Keratinocyte (primary cell): ENCODE measurements around the gene SIDT1. TPM values are rescaled to one million over a fixed set of nuclear protein-coding genes. Genes with fewer than 3 reads are reported as not detected.

Experiments used
- DNase-seq: peaks from one replicate; pipeline ENCODE4 v3.0.0-alpha.2; 2011; ENCODE audit warnings: low read depth, missing footprints, low spot score
- FAIRE-seq: peaks from 2 replicates; lab custom pipeline; 2011; peaks lifted over from hg19 to GRCh38; lab: Jason Lieb, UNC
- H2AFZ ChIP-seq: 2 replicates; pipeline ENCODE4 v1.6.0; 2012; ENCODE audit warnings: low read length, control low read depth, inconsistent platforms; ENCODE audit not compliant: control insufficient read depth
- H3K27ac ChIP-seq: 2 replicates; pipeline ENCODE4 v1.5.1; 2011; ENCODE audit warnings: low read length; ENCODE audit not compliant: control insufficient read depth, insufficient read depth
- H3K27me3 ChIP-seq: 3 replicates; pipeline ENCODE4 v1.6.0; 2011; ENCODE audit warnings: low read length; ENCODE audit not compliant: control insufficient read depth, insufficient read depth; ENCODE audit errors: extremely low read depth
- H3K36me3 ChIP-seq, 2 experiments: 2 replicates in 1 of 2; 3 replicates in 1 of 2; pipeline ENCODE4 v1.5.1; 2011; ENCODE audit warnings: low read length in 2 of 2, mild to moderate bottlenecking in 1 of 2; ENCODE audit not compliant: control insufficient read depth in 2 of 2, insufficient read depth in 2 of 2; ENCODE audit errors: extremely low read depth in 1 of 2
- H3K4me1 ChIP-seq: 3 replicates; pipeline ENCODE4 v1.5.1; 2011; ENCODE audit warnings: low read length; ENCODE audit not compliant: control insufficient read depth, insufficient read depth; ENCODE audit errors: extremely low read depth
- H3K4me2 ChIP-seq: 3 replicates; pipeline ENCODE4 v1.6.0; 2011; ENCODE audit warnings: low read depth, low read length; ENCODE audit not compliant: control insufficient read depth, insufficient read depth; ENCODE audit errors: extremely low read depth
- H3K4me3 ChIP-seq, 3 experiments: fragments of 200-600 bp in 1 of 3; sonication (generic) in 1 of 3; 2 replicates in 2 of 3; 3 replicates in 1 of 3; pipeline ENCODE4 v1.5.1; 2011 to 2016; ENCODE audit warnings: low read length in 3 of 3, mild to moderate bottlenecking in 3 of 3, control low read depth in 2 of 3, inconsistent platforms in 1 of 3, low read depth in 1 of 3, mixed read lengths in 1 of 3, mixed run types in 1 of 3, moderate library complexity in 1 of 3; ENCODE audit not compliant: control insufficient read depth in 2 of 3, insufficient read depth in 2 of 3; ENCODE audit errors: extremely low read depth in 1 of 3
- H3K79me2 ChIP-seq: 2 replicates; pipeline ENCODE4 v1.6.0; 2012; ENCODE audit warnings: low read length; ENCODE audit not compliant: control insufficient read depth, insufficient read depth
- H3K9ac ChIP-seq: 3 replicates; pipeline ENCODE4 v1.6.0; 2011; ENCODE audit warnings: low read length; ENCODE audit not compliant: control insufficient read depth, insufficient read depth; ENCODE audit errors: extremely low read depth
- H3K9me1 ChIP-seq: 3 replicates; pipeline ENCODE4 v1.6.0; 2011; ENCODE audit warnings: low read length; ENCODE audit not compliant: control insufficient read depth, insufficient read depth; ENCODE audit errors: extremely low read depth
- H3K9me3 ChIP-seq: 2 replicates; pipeline ENCODE4 v1.5.1; 2012; ENCODE audit warnings: low read depth, low read length; ENCODE audit not compliant: control insufficient read depth
- H4K20me1 ChIP-seq: 3 replicates; pipeline ENCODE4 v1.6.0; 2011; ENCODE audit warnings: low read length; ENCODE audit not compliant: control insufficient read depth, insufficient read depth; ENCODE audit errors: extremely low read depth
- CTCF ChIP-seq, 3 experiments: IDR thresholded peaks in 1 of 3; conservative IDR thresholded peaks in 1 of 3; optimal IDR thresholded peaks in 1 of 3; 2 replicates in 2 of 3; 3 replicates in 1 of 3; pipeline versions ENCODE3 to v1.5.1; 2011; ENCODE audit warnings: low read length in 3 of 3, mild to moderate bottlenecking in 3 of 3, moderate library complexity in 2 of 3, control low read depth in 1 of 3, inconsistent platforms in 1 of 3; ENCODE audit not compliant: insufficient read depth in 2 of 3; ENCODE audit errors: extremely low read depth in 1 of 3
- EZH2 ChIP-seq: IDR thresholded peaks from one replicate; pipeline ENCODE4 v1.6.1; 2012; ENCODE audit warnings: inconsistent platforms, mild to moderate bottlenecking, low read length, moderate library complexity
- dilution Hi-C: fragments of 300-500 bp; cut with MboI; formaldehyde crosslinking; loops from one replicate; pipeline ENCODE4 v1.7.0; 2020; ENCODE audit warnings: low sequenced_read_pairs; ENCODE audit not compliant: extremely low pct_ligation_motif_present
- polyA plus RNA-seq, 5 experiments: library from polyadenylated mRNA; depleted of rRNA in 3 of 5; stranded (reverse) in 3 of 5; stranded (forward) in 1 of 5; unstranded in 1 of 5; fragments of >200 nt; gene quantifications; 1 replicate in 1 of 5; 2 replicates in 3 of 5; 3 replicates in 1 of 5; pipeline versions ENCODE4 v1.2.1 to v1.2.3, GENCODE V29; 2011 to 2012; ENCODE audit warnings: missing spikeins in 2 of 5, low read depth in 1 of 5, low replicate concordance in 1 of 5

SIDT1 gene
- polyA plus RNA-seq, 1 donor (not counting 4 experiments of a cell fraction or from before 2014, with no cell fraction given): 0.12 TPM

DNA sequence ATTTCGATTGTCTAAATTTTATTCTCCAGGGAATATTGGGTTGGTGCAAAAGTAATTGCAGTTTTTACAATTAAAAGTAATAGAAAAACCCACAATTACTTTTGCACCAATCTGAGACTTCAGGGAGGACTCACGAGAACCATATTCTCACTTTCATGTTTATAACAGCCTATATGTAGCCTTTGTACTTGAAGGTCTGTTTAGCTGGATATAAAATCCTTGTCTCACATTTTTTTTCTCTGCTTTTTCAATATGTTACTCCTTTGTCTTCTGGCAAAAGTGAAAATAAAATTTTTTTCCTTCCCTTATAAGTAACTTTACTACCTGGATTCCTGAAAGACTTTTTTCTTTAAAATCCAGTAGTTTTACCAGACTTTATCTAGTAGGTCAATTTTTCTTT, 9.2 kb downstream of the SIDT1 start:
- FAIRE-seq: no peak
- Histone ChIP-seq H3K9me3 (no peaks in the 10 kb centered on the region), H4K20me1 (no peaks in the 10 kb centered on the region), H3K27ac (no peak overlapping the region), H3K9ac (no peak overlapping the region), H3K27me3 (no peaks in the 10 kb centered on the region), H3K9me1 (no peaks in the 10 kb centered on the region), H3K4me3 (no peak overlapping the region), H3K4me2 (no peak overlapping the region), H3K36me3 (no peaks in the 10 kb centered on the region), H3K79me2 (no peaks in the 10 kb centered on the region), H2AFZ (no peak overlapping the region), H3K4me1 (peaks cover 4% of the 10 kb centered on the region)
- DNase-seq: no peak
- dilution Hi-C loops: no loop called here
- TF ChIP-seq CTCF (optimal IDR thresholded peaks at IDR 0.05 in 1 of 3, IDR thresholded peaks at IDR 0.05 in 1 of 3, conservative IDR thresholded peaks at IDR 0.05 in 1 of 3; ENCODE audit: extremely low read depth in 1 of 3, insufficient read depth in 2 of 3, low read length in 3 of 3) (no peak), EZH2 (no peak)

DNA sequence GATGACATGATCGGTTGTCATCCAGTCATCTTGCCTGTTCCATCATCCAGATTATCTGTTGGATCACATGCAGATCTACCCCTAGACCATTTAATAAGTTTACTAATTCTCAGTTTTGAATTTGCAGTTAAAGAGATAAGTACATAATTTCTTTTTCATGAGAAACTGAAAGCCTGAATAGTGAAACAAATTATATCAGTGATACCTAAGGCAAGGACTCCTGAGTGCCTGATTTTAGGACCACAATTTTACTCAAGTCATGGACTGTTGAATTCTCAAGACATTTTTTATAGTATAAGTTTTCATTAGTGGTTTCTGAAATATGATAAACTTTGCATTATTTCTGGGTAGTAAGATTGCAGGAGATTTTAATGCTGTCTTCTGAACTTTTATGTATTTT, 13.2 kb downstream of the SIDT1 start:
- Histone ChIP-seq H2AFZ (no peak overlapping the region), H4K20me1 (no peaks in the 10 kb centered on the region), H3K36me3 (no peaks in the 10 kb centered on the region), H3K9me1 (no peaks in the 10 kb centered on the region), H3K4me1 (no peaks in the 10 kb centered on the region), H3K27ac (no peak overlapping the region), H3K4me2 (no peak overlapping the region), H3K9me3 (no peaks in the 10 kb centered on the region), H3K79me2 (no peaks in the 10 kb centered on the region), H3K27me3 (no peaks in the 10 kb centered on the region), H3K4me3 (no peak overlapping the region), H3K9ac (no peak overlapping the region)
- no peak for TF ChIP-seq CTCF (optimal IDR thresholded peaks at IDR 0.05 in 1 of 3, IDR thresholded peaks at IDR 0.05 in 1 of 3, conservative IDR thresholded peaks at IDR 0.05 in 1 of 3; ENCODE audit: extremely low read depth in 1 of 3, insufficient read depth in 2 of 3, low read length in 3 of 3)
- TF ChIP-seq EZH2: no peak
- FAIRE-seq (no peak), DNase-seq (no peak)
- dilution Hi-C loops: no loop called here
